HL-60 (cell line): Measurements from ENCODE around the gene TADA2B.

Source experiments
- POLR2AphosphoS5 ChIP-seq: IDR thresholded peaks from 2 replicates; pipeline ENCODE4 v1.6.1; 2012; ENCODE audit warnings: low read depth
- SPI1 ChIP-seq: IDR thresholded peaks from 2 replicates; pipeline ENCODE4 v1.6.1; 2012; ENCODE audit warnings: low read depth, mild to moderate bottlenecking, borderline replicate concordance
- TF ChIP-seq, protein P1 (sequence below): IDR thresholded peaks from one replicate; pipeline ENCODE4 v1.5.1; 2011; ENCODE audit warnings: low read length, control low read depth, inconsistent platforms; ENCODE audit not compliant: insufficient read depth
- TF ChIP-seq, protein P2 (sequence below): IDR thresholded peaks from 2 replicates; pipeline ENCODE4 v1.6.1; 2012; ENCODE audit warnings: low read depth; ENCODE audit not compliant: insufficient replicate concordance

DNA sequence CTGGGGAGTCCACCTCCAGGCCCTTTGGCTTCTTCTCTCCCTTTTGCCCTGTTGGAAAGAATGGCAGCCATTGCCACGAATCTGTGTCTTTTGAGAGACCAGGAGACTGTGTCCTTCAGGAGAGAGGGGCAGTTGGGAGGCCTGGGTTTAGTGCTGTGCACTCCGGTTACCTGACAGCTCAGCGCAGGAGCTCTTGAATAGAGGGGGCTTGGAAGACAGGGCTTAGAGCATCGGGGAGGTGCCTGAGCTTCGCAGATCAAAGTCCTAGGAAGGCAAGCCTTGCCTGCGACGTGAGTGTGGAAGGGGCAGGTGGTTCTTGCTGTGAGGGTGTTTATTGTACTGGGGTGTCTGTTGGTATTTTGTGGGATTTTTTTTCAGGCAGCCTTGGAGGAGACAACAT, 41.9 kb upstream of the TADA2B start:
- TF ChIP-seq, protein P1, sequence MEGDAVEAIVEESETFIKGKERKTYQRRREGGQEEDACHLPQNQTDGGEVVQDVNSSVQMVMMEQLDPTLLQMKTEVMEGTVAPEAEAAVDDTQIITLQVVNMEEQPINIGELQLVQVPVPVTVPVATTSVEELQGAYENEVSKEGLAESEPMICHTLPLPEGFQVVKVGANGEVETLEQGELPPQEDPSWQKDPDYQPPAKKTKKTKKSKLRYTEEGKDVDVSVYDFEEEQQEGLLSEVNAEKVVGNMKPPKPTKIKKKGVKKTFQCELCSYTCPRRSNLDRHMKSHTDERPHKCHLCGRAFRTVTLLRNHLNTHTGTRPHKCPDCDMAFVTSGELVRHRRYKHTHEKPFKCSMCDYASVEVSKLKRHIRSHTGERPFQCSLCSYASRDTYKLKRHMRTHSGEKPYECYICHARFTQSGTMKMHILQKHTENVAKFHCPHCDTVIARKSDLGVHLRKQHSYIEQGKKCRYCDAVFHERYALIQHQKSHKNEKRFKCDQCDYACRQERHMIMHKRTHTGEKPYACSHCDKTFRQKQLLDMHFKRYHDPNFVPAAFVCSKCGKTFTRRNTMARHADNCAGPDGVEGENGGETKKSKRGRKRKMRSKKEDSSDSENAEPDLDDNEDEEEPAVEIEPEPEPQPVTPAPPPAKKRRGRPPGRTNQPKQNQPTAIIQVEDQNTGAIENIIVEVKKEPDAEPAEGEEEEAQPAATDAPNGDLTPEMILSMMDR = no peak
- no peak for TF ChIP-seq POLR2AphosphoS5
- TF ChIP-seq, protein P2, sequence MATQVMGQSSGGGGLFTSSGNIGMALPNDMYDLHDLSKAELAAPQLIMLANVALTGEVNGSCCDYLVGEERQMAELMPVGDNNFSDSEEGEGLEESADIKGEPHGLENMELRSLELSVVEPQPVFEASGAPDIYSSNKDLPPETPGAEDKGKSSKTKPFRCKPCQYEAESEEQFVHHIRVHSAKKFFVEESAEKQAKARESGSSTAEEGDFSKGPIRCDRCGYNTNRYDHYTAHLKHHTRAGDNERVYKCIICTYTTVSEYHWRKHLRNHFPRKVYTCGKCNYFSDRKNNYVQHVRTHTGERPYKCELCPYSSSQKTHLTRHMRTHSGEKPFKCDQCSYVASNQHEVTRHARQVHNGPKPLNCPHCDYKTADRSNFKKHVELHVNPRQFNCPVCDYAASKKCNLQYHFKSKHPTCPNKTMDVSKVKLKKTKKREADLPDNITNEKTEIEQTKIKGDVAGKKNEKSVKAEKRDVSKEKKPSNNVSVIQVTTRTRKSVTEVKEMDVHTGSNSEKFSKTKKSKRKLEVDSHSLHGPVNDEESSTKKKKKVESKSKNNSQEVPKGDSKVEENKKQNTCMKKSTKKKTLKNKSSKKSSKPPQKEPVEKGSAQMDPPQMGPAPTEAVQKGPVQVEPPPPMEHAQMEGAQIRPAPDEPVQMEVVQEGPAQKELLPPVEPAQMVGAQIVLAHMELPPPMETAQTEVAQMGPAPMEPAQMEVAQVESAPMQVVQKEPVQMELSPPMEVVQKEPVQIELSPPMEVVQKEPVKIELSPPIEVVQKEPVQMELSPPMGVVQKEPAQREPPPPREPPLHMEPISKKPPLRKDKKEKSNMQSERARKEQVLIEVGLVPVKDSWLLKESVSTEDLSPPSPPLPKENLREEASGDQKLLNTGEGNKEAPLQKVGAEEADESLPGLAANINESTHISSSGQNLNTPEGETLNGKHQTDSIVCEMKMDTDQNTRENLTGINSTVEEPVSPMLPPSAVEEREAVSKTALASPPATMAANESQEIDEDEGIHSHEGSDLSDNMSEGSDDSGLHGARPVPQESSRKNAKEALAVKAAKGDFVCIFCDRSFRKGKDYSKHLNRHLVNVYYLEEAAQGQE = no peak
- no peak for TF ChIP-seq SPI1
